ENCODE results near the gene APH1A. TPM values are rescaled to one million over a fixed set of nuclear protein-coding genes. Genes with fewer than 3 reads are reported as not detected.
A peak's percentile ranks its signal among the peaks of the same experiment; 100 is the strongest.

APH1A gene
- total and polyA plus RNA-seq, 9 of the 15 experiments (the other 6 are each of a cell fraction or from before 2014, with no cell fraction given): 5.6 to 123 (median 77.0) TPM

GRCh38 chr1:150268340-150268704 is 494 bp downstream of the APH1A start (continued):
- 0 out of 2 replicates have a peak, but pooled peaks have one; percentile 12 for TF ChIP-seq ATF6 (CRISPR knock-in tag; IDR thresholded peaks at IDR 0.05)
- no peak for TF ChIP-seq MCM7 (IDR thresholded peaks at IDR 0.05)

- intact Hi-C loops (cut with micrococcal nuclease): loop anchor here (5.0 kb wide), 1 partner anchor 94 kb away; the partner anchor contains the start of gene RPRD2
- FAIRE-seq: no peak
- TF ChIP-seq STAT5A (IDR thresholded peaks at IDR 0.05; ENCODE audit: borderline replicate concordance, low read length) (no peak), IRF9 (tag; IDR thresholded peaks at IDR 0.05) (no peak), ZNF740 (CRISPR knock-in tag; IDR thresholded peaks at IDR 0.05) (0 out of 2 replicates have a peak, but pooled peaks have one; percentile 19), ZNF740 (tag; IDR thresholded peaks at IDR 0.05) (no peak), PTBP1 (IDR thresholded peaks at IDR 0.05; ENCODE audit: low read depth, low read length) (no peak)
Measured at GRCh38 chr1:150267896-150268295, 920 bp downstream of the APH1A start.

More at GRCh38 chr1:150267896-150268295, 920 bp downstream of the APH1A start:
- Histone ChIP-seq H3K9ac (ENCODE audit: insufficient read depth in 1 of 2, low read depth in 2 of 2, low read length in 2 of 2) (peak overlapping the region; percentile 80 to 96), H3K27me3 (ENCODE audit: control insufficient read depth in 2 of 2, insufficient read depth in 2 of 2, low read length in 2 of 2) (no peaks in the 10 kb centered on the region), H2AFZ (ENCODE audit: low read depth, low read length) (no peak overlapping the region), H3K9me1 (ENCODE audit: control insufficient read depth, insufficient read depth, low read length) (no peaks in the 10 kb centered on the region), H3K36me3 (ENCODE audit: control insufficient read depth, insufficient read depth, low read length) (peaks cover 33% of the 10 kb centered on the region), H3K27ac (ENCODE audit: extremely low read depth, low read depth, low read length) (peak overlapping the region; percentile 86), H3K4me3 (peak overlapping the region; percentile 92), H4K20me1 (replicated peaks; ENCODE audit: control insufficient read depth, insufficient read depth, low read length) (no peaks in the 10 kb centered on the region), H3K79me2 (ENCODE audit: control insufficient read depth, insufficient read depth, low read length) (peaks cover 21% of the 10 kb centered on the region), H3K4me1 (replicated peaks in 1 of 2; ENCODE audit: control insufficient read depth in 2 of 2, insufficient read depth in 2 of 2, low read length in 2 of 2) (peaks cover 13 to 22% of the 10 kb centered on the region in 2 experiments), H3K4me2 (ENCODE audit: insufficient read depth, low read length) (peak overlapping the region; percentile 97), H3K9me3 (replicated peaks; ENCODE audit: control insufficient read depth, insufficient read depth, low read depth, low read length) (no peaks in the 10 kb centered on the region)
- DNase-seq (ENCODE audit: extremely low read depth in 1 of 4, low spot score in 3 of 4) (no peak), ATAC-seq (no peak)
- ChIA-PET CTCF (ENCODE audit: low intra/inter-chr PET ratio) (no interaction called here), POLR2A (no interaction called here)
- 6% methylated on average over 6 of the region's 6 CpGs for WGBS (ENCODE audit: insufficient coverage, low coverage, missing lambda C conversion rate)
- BruUV-seq (replicated peaks): no TSS peak
- in situ Hi-C loops (cut with MboI): no loop called here

All from K562 (cell line).